ENCODE data around the gene HOTAIR.

HOTAIR gene

GRCh38 chr12:53985692-53985993 is 10.9 kb upstream of the HOTAIR start:
- DNase-seq, result no peak

- DNase-seq, result peak; percentile 98
Observed at GRCh38 chr12:53984901-53985691, 10.3 kb upstream of the HOTAIR start, which contains the start of gene HOXC10. Gene HOXC10 (plus strand): TSS chr12:53985146. CDS start chr12:53985260, 114 bp downstream.

GRCh38 chr12:53983950-53984572 is 9.3 kb upstream of the HOTAIR start:
- no peak for DNase-seq

- no peak for DNase-seq
Observed at GRCh38 chr12:53983568-53983949, 8.8 kb upstream of the HOTAIR start.

GRCh38 chr12:53982648-53983567 is 8.2 kb upstream of the HOTAIR start:
- peak; percentile 50 for DNase-seq

- peak; percentile 62 for DNase-seq
Observed at GRCh38 chr12:53981634-53982565, 7.1 kb upstream of the HOTAIR start.

- peak; percentile 46 for DNase-seq
Observed at GRCh38 chr12:53980802-53981496, 6.2 kb upstream of the HOTAIR start.

- peak; percentile 59 for DNase-seq
Observed at GRCh38 chr12:53980104-53980801, 5.5 kb upstream of the HOTAIR start.

- peak; percentile 61 for DNase-seq
Observed at GRCh38 chr12:53978477-53979356, 4.0 kb upstream of the HOTAIR start.

GRCh38 chr12:53977596-53978445 is 3.1 kb upstream of the HOTAIR start:
- no peak for DNase-seq

GRCh38 chr12:53976823-53977595 is 2.3 kb upstream of the HOTAIR start:
- DNase-seq, result no peak

- peak; percentile 79 for DNase-seq
Observed at GRCh38 chr12:53976172-53976822, 1.5 kb upstream of the HOTAIR start.

GRCh38 chr12:53975479-53976152 is 862 bp upstream of the HOTAIR start:
- no peak for DNase-seq

- DNase-seq, result no peak
Observed at GRCh38 chr12:53975064-53975471, 314 bp upstream of the HOTAIR start.

- DNase-seq, result no peak
Observed at GRCh38 chr12:53973236-53974042, 1.3 kb downstream of the HOTAIR start.

- DNase-seq, result no peak
Observed at GRCh38 chr12:53972722-53973235, 2.0 kb downstream of the HOTAIR start, which contains the start of gene HOXC11. Gene HOXC11 (plus strand): TSS chr12:53973126. CDS start chr12:53973242, 116 bp downstream.

All from left hindlimb (tissue), 1 donor.